HG03460 (cell line): ENCODE results near the gene RENBP.
A peak's percentile ranks its signal among the peaks of the same experiment; 100 is the strongest.

Experiments
- ATAC-seq: cut with Tn5 transposase; IDR thresholded peaks from one replicate; pipeline ENCODE4 v1.9.1; 2021; ENCODE audit not compliant: unreplicated experiment

The RENBP gene

DNA sequence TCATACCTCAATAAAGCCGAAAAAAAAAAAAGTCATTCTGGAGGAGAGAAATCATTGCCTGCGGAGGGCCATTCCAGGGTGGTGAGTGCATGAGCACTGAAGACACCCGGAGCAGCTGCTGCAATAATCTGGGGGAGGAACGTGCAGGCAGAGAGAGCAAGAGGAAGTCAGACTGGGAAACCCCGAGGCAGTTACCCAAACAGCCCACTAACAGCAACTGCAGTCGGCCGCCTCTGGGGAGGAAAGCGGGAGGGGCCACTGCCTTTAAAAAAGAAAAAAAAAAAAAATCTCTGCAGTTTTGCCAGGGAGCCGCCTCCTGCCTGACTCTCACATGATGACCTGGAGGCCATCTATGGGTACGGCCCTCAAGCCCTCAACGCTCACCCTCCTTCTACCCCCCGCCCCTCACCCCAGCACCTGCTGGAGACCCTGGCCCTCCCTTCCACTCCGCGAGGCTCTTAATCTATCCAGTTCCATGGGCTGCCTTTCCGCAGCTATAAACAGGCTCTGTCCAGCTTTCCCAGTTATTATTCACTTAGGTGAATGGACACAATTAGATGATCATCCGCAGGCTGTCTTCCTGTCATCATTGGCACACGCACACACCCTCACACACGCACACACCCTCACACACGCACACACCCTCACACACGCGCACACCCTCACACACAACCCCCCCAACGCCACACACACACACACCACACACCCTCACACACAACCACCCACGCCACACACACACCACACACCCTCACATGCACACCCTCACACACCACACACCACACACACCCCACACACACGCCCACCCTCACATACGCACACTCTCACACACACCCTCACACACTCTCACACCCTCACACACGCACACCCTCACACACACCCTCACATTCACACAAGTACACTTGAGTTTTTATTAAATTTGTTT is 43.4 kb downstream of the RENBP start:
- ATAC-seq: peak; percentile 78

DNA sequence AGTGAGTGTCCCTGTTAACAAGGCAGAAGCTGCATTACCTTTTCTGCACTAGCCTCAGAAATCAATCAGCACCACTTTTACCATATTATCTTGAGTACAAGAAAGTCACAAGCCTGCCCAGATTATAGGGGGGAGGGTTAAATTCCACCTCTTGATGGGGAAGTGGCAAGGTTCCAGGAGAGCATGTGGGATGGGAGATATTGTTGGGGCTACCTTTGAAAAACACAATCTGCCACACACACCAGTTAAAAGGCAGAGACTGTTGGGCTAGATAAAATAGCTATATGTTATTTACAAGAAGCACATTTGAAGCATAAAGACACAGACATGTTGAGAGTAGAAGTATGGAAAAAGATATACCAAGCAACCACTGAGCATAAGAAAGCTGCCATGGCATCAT is 46.5 kb downstream of the RENBP start:
- ATAC-seq: no peak

GRCh38 chrX:153889123-153889522 is 55.3 kb downstream of the RENBP start:
- ATAC-seq: no peak

DNA sequence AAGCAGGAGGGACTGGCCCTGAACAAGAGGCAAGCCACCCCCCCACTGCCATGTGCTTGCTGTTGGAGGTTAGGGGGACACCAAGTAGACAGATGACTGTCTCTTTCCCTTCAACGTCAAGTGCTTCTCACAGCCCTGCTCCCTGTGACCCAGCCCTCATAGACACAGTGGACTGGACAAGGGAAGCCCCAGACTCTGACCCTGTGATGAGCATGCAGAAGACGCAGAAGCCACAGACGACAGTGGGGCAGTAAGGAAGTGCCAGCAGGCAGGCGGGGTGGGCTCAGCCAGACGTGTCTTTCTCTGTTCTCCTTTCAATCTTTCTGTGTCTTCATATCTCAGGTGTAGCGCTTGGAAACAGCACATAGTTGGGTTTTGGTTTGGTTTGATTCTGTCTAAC is 56.1 kb downstream of the RENBP start:
- no peak for ATAC-seq

GRCh38 chrX:153887385-153887784 is 57.1 kb downstream of the RENBP start:
- no peak for ATAC-seq

- ATAC-seq: no peak
Observed at GRCh38 chrX:153886915-153887314, 57.5 kb downstream of the RENBP start.

- no peak for ATAC-seq
Observed at GRCh38 chrX:153885968-153886903, 58.2 kb downstream of the RENBP start, which contains the start of gene L1CAM. TSS of gene L1CAM (minus strand) at chrX:153886173. CDS start at chrX:153875836, 10,337 bp downstream.
